ENCODE data around the gene PPFIBP1.

The PPFIBP1 gene

DNA sequence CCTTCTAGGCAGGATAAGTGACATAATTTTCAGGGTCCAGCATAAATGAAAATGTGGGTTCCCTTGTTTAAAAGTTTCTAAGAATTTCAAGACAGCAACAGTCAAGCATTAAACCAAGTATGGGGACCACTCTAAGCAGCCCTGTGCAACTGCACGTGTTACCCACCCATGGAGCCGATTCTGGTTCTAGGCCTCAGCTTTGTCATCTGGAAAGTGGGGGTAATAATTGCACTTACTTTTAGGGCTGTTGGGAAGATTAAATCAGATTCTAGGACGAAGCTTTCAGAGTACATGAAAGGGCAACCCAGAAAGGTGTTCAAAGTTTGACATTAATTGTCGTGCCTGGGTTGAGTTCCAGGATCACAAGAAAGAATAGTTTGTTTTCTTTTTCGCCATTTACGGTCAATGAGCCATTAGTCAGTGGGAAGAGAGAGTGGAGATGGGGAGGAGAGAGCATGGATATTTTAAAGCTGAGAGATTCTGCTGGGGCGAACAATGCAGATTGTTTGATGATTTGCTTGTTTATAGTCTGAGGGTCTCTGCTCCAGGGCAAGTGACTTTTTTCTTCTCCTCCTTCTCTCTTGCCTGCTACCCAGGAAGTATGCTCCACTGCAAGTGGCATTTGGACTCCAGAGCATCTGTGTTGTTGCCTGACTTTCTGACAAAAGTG lies 10.7 kb upstream of the PPFIBP1 start:
- DNase-seq (ENCODE audit: low spot score), result no peak

DNA sequence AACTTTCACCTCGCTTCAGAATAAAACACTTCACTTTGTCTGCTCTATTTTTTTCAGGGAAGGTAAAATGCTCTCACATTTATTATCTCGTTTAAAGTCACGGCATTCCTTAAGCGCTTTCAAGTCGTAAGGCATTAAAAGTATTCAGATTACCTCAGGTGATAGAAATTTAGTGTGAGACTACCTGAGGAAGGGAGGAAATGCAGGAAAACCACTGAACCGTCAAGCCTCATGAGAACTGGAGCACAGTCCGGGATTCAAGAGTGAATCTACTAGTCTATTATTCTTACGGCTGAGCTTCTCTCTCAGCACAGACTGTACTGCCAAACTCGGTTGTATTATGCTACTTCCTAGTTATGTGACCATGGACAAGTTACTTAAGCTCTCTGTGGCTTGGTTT lies 8.3 kb upstream of the PPFIBP1 start:
- no peak for DNase-seq (ENCODE audit: low spot score)

DNA sequence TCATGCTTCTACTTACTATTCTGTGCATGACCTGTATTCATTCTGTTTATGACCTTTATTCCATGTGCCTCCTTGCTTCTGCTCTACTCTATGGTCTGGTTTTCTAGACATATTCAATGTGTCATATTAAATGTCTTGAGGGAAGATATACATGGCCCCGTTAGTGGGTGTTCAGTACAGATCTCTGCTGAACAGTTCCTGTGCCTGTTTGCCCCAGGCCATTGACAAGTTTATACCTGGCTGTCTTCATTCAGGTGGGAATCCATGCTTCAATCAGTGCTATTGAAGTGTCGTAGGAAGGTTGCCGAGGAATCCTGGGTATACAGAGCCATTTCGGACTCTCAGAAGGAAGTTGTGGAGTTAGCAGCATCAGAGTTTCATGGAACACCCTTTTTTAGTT lies 7.4 kb upstream of the PPFIBP1 start:
- no peak for DNase-seq (ENCODE audit: low spot score)

- no peak for DNase-seq (ENCODE audit: low spot score)
Observed at GRCh38 chr12:27517546-27517945, 6.5 kb upstream of the PPFIBP1 start.

- DNase-seq (ENCODE audit: low spot score), result no peak
Observed at GRCh38 chr12:27517961-27518665, 5.9 kb upstream of the PPFIBP1 start.

DNA sequence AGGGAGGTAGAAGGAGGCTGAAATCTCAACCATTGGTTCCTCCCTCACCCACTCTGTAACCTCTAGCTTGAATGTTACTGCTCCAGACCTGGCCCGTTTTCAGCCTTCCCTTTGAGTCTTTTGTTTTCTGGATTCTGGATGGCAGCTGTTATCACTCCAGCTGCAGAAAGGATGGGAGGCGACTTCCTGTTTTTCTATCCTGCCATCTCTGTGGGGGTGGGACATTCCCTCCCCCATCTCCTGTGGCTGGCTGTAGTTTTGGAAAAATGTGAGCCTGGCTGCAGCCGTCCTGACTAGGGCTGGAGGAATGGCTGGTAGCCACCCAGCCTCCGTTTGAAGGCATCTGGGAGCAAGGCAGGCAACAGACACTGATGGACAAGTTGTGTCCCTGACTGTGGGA lies 2.9 kb upstream of the PPFIBP1 start:
- DNase-seq (ENCODE audit: low spot score), result no peak

DNA sequence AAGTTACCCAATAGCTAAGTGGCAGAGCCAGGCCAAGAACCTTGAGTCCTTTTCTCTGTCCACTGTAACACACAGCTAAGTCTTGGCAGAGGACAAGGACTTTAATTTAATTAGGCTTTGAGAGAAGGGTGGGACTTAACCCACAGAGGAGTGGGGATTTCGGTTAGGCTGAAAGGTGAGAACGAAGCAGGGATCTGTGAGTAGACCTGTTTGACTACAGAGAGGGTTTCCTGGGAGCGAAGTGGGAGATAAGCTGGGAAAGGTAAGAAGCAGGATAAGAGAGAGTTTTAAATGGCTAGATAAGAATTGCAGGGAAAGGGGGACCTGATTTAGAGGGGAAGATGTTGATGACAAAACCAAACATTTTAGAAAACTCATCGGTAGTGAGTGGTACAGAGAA lies 2.0 kb upstream of the PPFIBP1 start:
- DNase-seq (ENCODE audit: low spot score), result no peak

DNA sequence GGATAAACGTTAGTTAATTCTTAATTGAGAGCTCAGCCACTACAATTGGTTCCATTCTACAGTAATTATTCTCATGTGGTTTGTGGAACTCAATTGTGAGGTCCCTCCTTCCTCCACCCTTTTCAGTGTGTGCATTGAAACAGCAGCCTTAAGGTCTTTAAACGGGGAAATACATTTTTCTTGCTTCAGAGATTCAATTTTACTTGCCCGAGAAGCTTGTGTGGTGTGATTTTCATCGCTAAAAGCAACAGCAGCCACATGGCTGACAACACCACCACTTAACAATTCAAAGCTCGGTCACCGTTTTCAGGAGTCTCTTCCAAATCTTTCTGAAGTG lies 733 bp upstream of the PPFIBP1 start:
- peak; percentile 28 for DNase-seq (ENCODE audit: low spot score)

DNA sequence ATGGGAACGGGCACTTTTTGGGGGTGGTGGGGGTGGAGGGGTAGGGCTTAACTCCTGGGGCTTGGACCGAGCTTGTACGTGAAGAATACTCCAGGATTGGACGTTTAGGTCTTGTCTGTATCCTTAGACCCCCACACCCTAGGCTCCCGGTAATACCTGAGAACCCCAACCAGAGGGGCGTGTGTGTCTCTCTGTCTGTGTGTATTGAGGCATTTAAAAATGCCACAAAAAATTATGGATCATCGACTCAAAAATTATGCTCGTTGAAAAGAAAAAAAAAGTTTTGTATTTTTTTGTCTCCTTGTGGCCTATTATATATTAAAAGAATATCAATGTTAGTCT lies 459 bp downstream of the PPFIBP1 start:
- no peak for DNase-seq (ENCODE audit: low spot score)

DNA sequence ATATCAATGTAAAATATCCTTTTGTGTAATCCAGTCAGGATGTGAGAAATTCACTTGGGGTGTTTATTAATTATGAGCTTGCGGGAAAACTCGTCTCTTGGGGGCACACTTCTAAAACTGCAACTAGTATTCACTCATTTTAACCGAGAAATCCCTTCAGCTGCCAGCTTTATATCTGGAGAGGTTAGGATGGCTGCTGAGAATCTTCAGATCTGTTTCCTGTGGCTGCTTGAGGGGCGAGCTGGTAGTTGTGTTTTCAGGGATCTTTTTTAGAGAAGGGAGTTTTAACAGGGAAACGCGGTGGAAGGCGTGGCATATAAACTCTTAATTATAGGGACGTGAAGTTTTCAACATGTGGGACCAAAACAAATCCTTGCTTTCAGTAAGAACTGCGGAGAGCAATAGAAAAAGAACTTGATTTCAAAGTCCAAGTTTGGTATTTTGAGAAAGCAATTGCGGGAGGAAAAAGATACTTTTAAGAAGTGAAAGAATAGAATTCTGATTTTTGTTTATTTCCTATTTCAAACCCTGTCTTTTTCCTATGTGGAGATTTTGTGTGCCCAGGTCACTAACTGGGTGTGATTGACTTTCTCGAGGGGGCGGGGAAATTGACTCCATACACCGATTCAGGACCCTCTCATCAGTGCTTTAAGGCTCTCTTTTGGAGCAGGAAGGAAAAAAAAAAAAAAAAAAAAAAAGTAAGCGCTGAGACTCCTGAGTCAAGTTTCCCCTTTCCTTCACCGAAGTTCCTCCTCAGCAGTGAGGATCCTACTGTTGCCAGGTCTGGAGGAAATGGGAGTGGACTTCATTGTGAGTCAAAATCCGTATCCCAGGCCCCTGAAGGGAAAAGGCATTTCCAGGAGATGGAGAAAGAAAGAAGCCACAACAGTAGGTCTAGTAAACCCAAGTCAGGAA lies 1.1 kb downstream of the PPFIBP1 start:
- DNase-seq (ENCODE audit: low spot score), result no peak

- DNase-seq (ENCODE audit: low spot score), result no peak
Observed at GRCh38 chr12:27527512-27527911, 3.5 kb downstream of the PPFIBP1 start.

- no peak for DNase-seq (ENCODE audit: low spot score)
Observed at GRCh38 chr12:27528788-27529187, 4.8 kb downstream of the PPFIBP1 start.

DNA sequence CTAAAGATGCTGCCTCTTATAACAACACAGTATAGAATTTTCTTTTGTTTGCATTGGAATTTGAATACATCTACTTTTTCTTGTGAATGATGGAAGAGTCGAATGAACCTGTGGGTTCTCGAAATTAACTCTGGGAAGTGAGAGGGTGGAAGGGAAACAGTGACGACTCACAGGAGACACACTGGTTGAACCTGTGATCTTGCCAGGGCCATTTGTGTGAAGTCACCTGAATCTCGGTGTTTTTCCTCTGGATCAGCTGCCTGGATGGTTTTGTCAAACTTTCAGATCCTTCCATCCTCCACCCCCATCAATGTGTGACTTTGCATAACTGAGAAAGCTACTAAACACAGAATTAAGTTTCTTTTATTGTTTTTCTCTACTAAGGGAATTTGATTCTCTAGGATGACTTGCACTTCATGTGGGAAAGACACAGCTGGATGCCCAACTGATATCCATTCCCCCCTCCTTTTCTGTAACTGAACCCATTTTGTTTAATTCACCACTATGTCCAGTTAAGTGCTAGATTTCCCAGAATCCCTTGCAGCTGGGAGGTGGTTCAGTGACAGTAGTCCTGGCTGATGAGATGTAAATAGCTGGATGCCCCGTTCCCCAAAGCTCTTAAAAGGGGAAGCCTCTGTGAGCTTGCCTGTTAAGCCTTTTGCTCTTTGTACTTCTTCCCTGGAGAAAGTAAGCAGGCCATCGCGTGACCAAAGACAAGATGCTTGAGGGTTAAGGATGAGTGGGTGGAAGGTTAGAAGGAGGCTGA lies 6.3 kb downstream of the PPFIBP1 start:
- DNase-seq (ENCODE audit: low spot score), result no peak

DNA sequence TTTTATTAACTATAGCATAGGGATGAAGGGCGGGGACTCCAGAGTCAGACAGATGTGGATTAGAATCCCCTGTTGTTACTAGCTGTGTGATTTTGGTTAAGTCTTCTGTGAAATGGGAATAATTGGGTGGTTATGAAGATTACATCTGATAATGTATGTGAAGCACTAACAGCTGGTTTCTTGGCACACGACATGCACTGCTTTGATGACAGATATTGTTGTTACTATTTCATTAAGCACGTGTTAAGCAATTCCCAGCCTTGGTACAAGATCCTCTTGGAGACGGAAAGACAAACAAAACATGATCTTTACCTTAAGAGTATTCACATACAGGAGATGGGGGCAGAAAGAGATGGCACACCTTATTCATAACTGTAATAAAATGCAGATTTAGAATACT lies 7.9 kb downstream of the PPFIBP1 start:
- no peak for DNase-seq (ENCODE audit: low spot score)

DNA sequence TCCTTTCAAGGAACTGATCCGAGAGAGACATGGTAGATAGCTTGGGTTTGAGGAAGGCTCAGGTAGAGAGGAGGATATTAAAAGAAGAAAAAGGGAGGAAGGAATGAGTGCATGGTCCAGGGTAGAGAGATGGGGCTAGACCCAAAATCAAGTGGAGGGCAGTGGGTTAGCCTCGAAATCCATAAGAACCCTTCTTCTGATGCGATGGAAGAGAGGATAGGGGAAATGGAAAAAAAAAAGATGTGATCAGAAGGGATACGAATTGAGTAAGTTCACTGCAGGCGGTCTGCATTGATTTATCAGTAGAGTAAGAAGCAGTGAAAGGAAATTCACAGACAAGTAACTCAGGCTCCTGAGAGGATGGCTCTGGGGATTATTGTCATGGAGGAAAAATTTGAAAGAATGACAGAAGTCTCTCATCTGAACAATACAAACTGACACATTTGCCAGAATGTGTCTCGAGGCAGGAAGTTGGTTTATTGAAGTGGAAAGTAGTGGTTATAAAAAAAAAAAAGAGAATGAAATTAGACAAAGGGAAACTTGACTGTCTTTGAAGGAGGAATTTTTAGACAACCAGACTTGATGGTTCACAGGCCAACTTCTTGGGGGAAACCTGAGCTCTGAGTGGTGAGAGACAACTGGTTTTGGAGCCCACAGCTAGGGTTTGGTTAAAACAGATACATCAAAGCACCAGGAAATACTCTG lies 10.2 kb downstream of the PPFIBP1 start:
- DNase-seq (ENCODE audit: low spot score), result no peak

DNA sequence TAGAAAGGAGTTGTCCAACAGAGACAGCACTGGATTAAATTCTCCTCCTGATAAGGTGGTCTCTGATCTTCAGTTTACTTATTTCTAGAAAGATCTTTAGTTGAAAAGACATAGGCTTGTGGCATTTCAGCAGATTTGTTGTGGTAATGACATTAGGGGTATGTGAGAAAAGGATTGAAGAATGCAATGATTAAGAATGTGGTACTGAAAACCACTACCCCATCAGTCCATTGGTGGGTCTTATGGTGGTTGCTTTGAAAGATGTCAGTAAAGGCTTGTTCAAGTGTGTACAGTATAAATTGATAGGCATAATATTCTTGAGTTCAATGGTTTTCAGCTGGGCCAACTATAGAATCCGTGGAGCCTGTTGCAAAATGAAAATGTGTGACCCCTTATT lies 10.8 kb downstream of the PPFIBP1 start:
- no peak for DNase-seq (ENCODE audit: low spot score)

GRCh38 chr12:27535318-27535717 lies 11.3 kb downstream of the PPFIBP1 start:
- DNase-seq (ENCODE audit: low spot score), result no peak

- no peak for DNase-seq (ENCODE audit: low spot score)
Observed at GRCh38 chr12:27537855-27538675, 14.1 kb downstream of the PPFIBP1 start.

DNA sequence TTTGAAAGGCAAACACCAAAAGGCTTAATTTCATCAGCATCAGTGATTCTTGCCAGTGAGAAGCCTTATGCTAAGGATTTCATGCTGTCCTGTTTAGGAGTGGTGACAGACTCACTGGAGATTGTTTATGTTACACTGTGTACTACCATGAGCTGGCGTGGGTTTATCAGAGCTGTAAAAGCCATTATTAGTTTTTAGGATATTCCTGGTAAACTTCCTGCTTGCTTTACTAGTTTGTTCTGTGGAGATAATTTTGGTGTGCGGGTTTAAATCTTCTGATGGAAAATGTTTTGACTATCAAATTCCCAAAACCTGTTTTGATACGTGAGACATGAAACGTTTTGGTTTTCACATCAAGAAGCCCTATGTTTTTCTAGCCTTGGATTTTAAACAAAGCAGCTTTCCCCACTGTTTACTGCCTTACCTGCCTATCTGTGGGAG lies 15.2 kb downstream of the PPFIBP1 start:
- no peak for DNase-seq (ENCODE audit: low spot score)

GRCh38 chr12:27541031-27541719 lies 17.2 kb downstream of the PPFIBP1 start:
- DNase-seq (ENCODE audit: low spot score), result no peak
